GM23338 (cell line): ENCODE results near the gene EPC1. TPM values are rescaled to one million over a fixed set of nuclear protein-coding genes. Genes with fewer than 3 reads are reported as not detected.

Source experiments
- ATAC-seq: fragments of 200-7000 bp; cut with Tn5 transposase; 3 replicates; pipeline ENCODE4 v1.9.1; 2020
- DNase-seq: peaks from one replicate; pipeline ENCODE4 v3.0.0-alpha.2; 2015; ENCODE audit warnings: low spot score
- H2AFZ ChIP-seq: fragments of 200-600 bp; sonication (generic); 2 replicates; pipeline ENCODE4 v1.8.0; 2016; ENCODE audit warnings: antibody characterized with exemption, mild to moderate bottlenecking, moderate library complexity
- H3F3A ChIP-seq: fragments of 200-600 bp; sonication (generic); replicated peaks from 2 replicates; pipeline ENCODE4 v1.8.0; 2017; ENCODE audit warnings: antibody characterized with exemption, mixed run types, low read depth
- H3K27ac ChIP-seq: fragments of 200-600 bp; sonication (generic); 2 replicates; pipeline ENCODE4 v1.6.1; 2016; ENCODE audit warnings: low read depth
- H3K27me3 ChIP-seq: fragments of 200-600 bp; sonication (generic); 2 replicates; pipeline ENCODE4 v1.8.0; 2016; ENCODE audit warnings: mild to moderate bottlenecking, mixed run types, moderate library complexity; ENCODE audit not compliant: insufficient read depth
- H3K36me3 ChIP-seq: fragments of 200-600 bp; sonication (generic); 2 replicates; pipeline ENCODE4 v1.8.0; 2016; ENCODE audit warnings: mild to moderate bottlenecking; ENCODE audit not compliant: insufficient read depth
- H3K4me1 ChIP-seq: fragments of 200-600 bp; sonication (generic); 2 replicates; pipeline ENCODE4 v1.8.0; 2016; ENCODE audit warnings: mild to moderate bottlenecking, moderate library complexity; ENCODE audit not compliant: insufficient read depth
- H3K4me2 ChIP-seq: fragments of 200-600 bp; sonication (generic); 2 replicates; pipeline ENCODE4 v1.7.1; 2017; ENCODE audit warnings: mixed run types
- H3K4me3 ChIP-seq: fragments of 200-600 bp; sonication (generic); 2 replicates; pipeline ENCODE4 v1.6.1; 2016; ENCODE audit warnings: mixed run types
- H3K79me2 ChIP-seq: fragments of 200-600 bp; sonication (generic); replicated peaks from 2 replicates; pipeline ENCODE4 v1.8.0; 2017; ENCODE audit warnings: mild to moderate bottlenecking; ENCODE audit not compliant: insufficient read depth
- H3K9me2 ChIP-seq: fragments of 200-600 bp; sonication (generic); 2 replicates; pipeline ENCODE4 v1.8.0; 2017; ENCODE audit not compliant: insufficient read depth
- H4K20me1 ChIP-seq: fragments of 200-600 bp; sonication (generic); replicated peaks from 2 replicates; pipeline ENCODE4 v1.8.0; 2017; ENCODE audit warnings: mild to moderate bottlenecking; ENCODE audit not compliant: insufficient read depth
- H3K27ac Mint-ChIP-seq: 2 replicates; pipeline ENCODE4 v1.8.0; 2020; ENCODE audit warnings: inconsistent platforms, mild to moderate bottlenecking, moderate library complexity, mixed read lengths
- H3K27me3 Mint-ChIP-seq: 3 replicates; pipeline ENCODE4 v1.8.0; 2022; ENCODE audit warnings: low read depth, mild to moderate bottlenecking, moderate library complexity, mixed read lengths, inconsistent platforms; ENCODE audit not compliant: insufficient read depth, poor library complexity
- H3K36me3 Mint-ChIP-seq: 3 replicates; pipeline ENCODE4 v1.8.0; 2021; ENCODE audit warnings: low read depth, mild to moderate bottlenecking, inconsistent platforms, moderate library complexity, mixed read lengths
- H3K4me1 Mint-ChIP-seq: 3 replicates; pipeline ENCODE4 v1.8.0; 2020; ENCODE audit warnings: mild to moderate bottlenecking, inconsistent platforms, mixed read lengths
- H3K4me3 Mint-ChIP-seq: 3 replicates; pipeline ENCODE4 v1.8.0; 2021; ENCODE audit warnings: moderate library complexity, mild to moderate bottlenecking, inconsistent platforms, mixed read lengths
- H3K9me3 Mint-ChIP-seq: 3 replicates; pipeline ENCODE4 v1.8.0; 2020; ENCODE audit warnings: moderate library complexity, mild to moderate bottlenecking, inconsistent platforms, mixed read lengths
- CREB1 ChIP-seq: fragments of 250-450 bp; sonication (Bioruptor Pico); IDR thresholded peaks from 2 replicates; pipeline ENCODE4 v1.5.0; 2020; ENCODE audit warnings: low read depth, mild to moderate bottlenecking, moderate library complexity
- EZH2 ChIP-seq: fragments of 200-600 bp; sonication (generic); IDR thresholded peaks from one replicate; pipeline ENCODE4 v1.8.0; 2017; ENCODE audit warnings: antibody characterized with exemption, mild to moderate bottlenecking, low read depth; ENCODE audit not compliant: unreplicated experiment
- EZH2phosphoT487 ChIP-seq: fragments of 200-600 bp; sonication (generic); IDR thresholded peaks from one replicate; pipeline ENCODE4 v1.8.1; 2018; ENCODE audit warnings: antibody characterized with exemption; ENCODE audit not compliant: unreplicated experiment
- JUNB ChIP-seq: IDR thresholded peaks from one replicate; pipeline ENCODE4 v1.6.1; 2016; ENCODE audit warnings: antibody characterized with exemption; ENCODE audit not compliant: unreplicated experiment
- NANOG ChIP-seq: IDR thresholded peaks from 2 replicates; pipeline ENCODE4 v1.6.1; 2016; ENCODE audit warnings: antibody characterized with exemption, borderline replicate concordance
- POLR2AphosphoS5 ChIP-seq: IDR thresholded peaks from 2 replicates; pipeline ENCODE4 v1.6.1; 2016; ENCODE audit warnings: antibody characterized with exemption, low read depth
- REST ChIP-seq: IDR thresholded peaks from one replicate; pipeline ENCODE4 v1.6.1; 2018; ENCODE audit warnings: antibody characterized with exemption; ENCODE audit not compliant: unreplicated experiment
- STAT1 ChIP-seq: IDR thresholded peaks from one replicate; pipeline ENCODE4 v1.6.1; 2016; ENCODE audit warnings: antibody characterized with exemption; ENCODE audit not compliant: unreplicated experiment
- ZNF331 ChIP-seq: fragments of 250-450 bp; sonication (Bioruptor Pico); IDR thresholded peaks from 2 replicates; pipeline ENCODE4 v1.5.0; 2020; ENCODE audit warnings: low read depth, mild to moderate bottlenecking, moderate library complexity
- polyA plus RNA-seq: library from polyadenylated mRNA; unstranded; fragments of >200 nt; fragmentation: Nextera tagmentation; extraction: Ambion mirVana; gene quantifications from 2 replicates; pipeline ENCODE4 v1.2.1, GENCODE V29; 2016
- total RNA-seq: library from RNA; depleted of rRNA; stranded (reverse); fragments of >200 nt; shearing (Covaris generic); gene quantifications from 2 replicates; pipeline ENCODE4 v1.2.3, GENCODE V29; 2014
- TF ChIP-seq, protein P1 (sequence below), 2 experiments: fragments of 200-600 bp in 1 of 2; sonication (generic) in 1 of 2; conservative IDR thresholded peaks; 2 replicates each; pipeline versions ENCODE4 v1.5.1 to v1.6.1; 2016 to 2017; ENCODE audit warnings: antibody characterized with exemption in 2 of 2, low read depth in 2 of 2, mild to moderate bottlenecking in 2 of 2, moderate library complexity in 1 of 2
- TF ChIP-seq, protein P2 (sequence below): fragments of 250-450 bp; sonication (Bioruptor Pico); IDR thresholded peaks from 2 replicates; pipeline ENCODE4 v1.5.0; 2020; ENCODE audit warnings: mild to moderate bottlenecking, moderate library complexity

Gene EPC1
- total and polyA plus RNA-seq, 2 experiments from 2014 or later: 24.1 to 25.9 TPM

- Mint-ChIP-seq H3K9me3 (no peaks in the 10 kb centered on the region), H3K4me1 (peaks cover 68% of the 10 kb centered on the region), H3K27ac (peak overlapping the region; percentile 15; the same call in 1 of the 2 replicates), H3K4me3 (no peak overlapping the region), H3K27me3 (peaks cover 2% of the 10 kb centered on the region), H3K36me3 (peaks cover 7% of the 10 kb centered on the region; the same call in 2 of the 3 replicates)
- no peaks in the 10 kb centered on the region for H3K9me2 ChIP-seq
- DNase-seq (no peak), ATAC-seq (peak; percentile 45)
- H3K4me1 ChIP-seq: peaks cover 55% of the 10 kb centered on the region
- no peaks in the 10 kb centered on the region for H3K36me3 ChIP-seq
- no peaks in the 10 kb centered on the region for H3F3A ChIP-seq
- no peaks in the 10 kb centered on the region for H3K27me3 ChIP-seq
- peak overlapping the region; percentile 11; the same call in 1 of the 2 replicates for H3K27ac ChIP-seq
- peaks cover 31% of the 10 kb centered on the region for H4K20me1 ChIP-seq
- peaks cover 100% of the 10 kb centered on the region for H3K79me2 ChIP-seq
- no peak for TF ChIP-seq NANOG
- no peak for TF ChIP-seq REST
- TF ChIP-seq, protein P1, sequence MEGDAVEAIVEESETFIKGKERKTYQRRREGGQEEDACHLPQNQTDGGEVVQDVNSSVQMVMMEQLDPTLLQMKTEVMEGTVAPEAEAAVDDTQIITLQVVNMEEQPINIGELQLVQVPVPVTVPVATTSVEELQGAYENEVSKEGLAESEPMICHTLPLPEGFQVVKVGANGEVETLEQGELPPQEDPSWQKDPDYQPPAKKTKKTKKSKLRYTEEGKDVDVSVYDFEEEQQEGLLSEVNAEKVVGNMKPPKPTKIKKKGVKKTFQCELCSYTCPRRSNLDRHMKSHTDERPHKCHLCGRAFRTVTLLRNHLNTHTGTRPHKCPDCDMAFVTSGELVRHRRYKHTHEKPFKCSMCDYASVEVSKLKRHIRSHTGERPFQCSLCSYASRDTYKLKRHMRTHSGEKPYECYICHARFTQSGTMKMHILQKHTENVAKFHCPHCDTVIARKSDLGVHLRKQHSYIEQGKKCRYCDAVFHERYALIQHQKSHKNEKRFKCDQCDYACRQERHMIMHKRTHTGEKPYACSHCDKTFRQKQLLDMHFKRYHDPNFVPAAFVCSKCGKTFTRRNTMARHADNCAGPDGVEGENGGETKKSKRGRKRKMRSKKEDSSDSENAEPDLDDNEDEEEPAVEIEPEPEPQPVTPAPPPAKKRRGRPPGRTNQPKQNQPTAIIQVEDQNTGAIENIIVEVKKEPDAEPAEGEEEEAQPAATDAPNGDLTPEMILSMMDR (conservative IDR thresholded peaks at IDR 0.05; ENCODE audit: low read depth in 2 of 2): no peak
- TF ChIP-seq EZH2phosphoT487: no peak
- TF ChIP-seq EZH2: no peak
- TF ChIP-seq CREB1: no peak
- no peak for TF ChIP-seq STAT1
- TF ChIP-seq POLR2AphosphoS5: no peak
- TF ChIP-seq, protein P2, sequence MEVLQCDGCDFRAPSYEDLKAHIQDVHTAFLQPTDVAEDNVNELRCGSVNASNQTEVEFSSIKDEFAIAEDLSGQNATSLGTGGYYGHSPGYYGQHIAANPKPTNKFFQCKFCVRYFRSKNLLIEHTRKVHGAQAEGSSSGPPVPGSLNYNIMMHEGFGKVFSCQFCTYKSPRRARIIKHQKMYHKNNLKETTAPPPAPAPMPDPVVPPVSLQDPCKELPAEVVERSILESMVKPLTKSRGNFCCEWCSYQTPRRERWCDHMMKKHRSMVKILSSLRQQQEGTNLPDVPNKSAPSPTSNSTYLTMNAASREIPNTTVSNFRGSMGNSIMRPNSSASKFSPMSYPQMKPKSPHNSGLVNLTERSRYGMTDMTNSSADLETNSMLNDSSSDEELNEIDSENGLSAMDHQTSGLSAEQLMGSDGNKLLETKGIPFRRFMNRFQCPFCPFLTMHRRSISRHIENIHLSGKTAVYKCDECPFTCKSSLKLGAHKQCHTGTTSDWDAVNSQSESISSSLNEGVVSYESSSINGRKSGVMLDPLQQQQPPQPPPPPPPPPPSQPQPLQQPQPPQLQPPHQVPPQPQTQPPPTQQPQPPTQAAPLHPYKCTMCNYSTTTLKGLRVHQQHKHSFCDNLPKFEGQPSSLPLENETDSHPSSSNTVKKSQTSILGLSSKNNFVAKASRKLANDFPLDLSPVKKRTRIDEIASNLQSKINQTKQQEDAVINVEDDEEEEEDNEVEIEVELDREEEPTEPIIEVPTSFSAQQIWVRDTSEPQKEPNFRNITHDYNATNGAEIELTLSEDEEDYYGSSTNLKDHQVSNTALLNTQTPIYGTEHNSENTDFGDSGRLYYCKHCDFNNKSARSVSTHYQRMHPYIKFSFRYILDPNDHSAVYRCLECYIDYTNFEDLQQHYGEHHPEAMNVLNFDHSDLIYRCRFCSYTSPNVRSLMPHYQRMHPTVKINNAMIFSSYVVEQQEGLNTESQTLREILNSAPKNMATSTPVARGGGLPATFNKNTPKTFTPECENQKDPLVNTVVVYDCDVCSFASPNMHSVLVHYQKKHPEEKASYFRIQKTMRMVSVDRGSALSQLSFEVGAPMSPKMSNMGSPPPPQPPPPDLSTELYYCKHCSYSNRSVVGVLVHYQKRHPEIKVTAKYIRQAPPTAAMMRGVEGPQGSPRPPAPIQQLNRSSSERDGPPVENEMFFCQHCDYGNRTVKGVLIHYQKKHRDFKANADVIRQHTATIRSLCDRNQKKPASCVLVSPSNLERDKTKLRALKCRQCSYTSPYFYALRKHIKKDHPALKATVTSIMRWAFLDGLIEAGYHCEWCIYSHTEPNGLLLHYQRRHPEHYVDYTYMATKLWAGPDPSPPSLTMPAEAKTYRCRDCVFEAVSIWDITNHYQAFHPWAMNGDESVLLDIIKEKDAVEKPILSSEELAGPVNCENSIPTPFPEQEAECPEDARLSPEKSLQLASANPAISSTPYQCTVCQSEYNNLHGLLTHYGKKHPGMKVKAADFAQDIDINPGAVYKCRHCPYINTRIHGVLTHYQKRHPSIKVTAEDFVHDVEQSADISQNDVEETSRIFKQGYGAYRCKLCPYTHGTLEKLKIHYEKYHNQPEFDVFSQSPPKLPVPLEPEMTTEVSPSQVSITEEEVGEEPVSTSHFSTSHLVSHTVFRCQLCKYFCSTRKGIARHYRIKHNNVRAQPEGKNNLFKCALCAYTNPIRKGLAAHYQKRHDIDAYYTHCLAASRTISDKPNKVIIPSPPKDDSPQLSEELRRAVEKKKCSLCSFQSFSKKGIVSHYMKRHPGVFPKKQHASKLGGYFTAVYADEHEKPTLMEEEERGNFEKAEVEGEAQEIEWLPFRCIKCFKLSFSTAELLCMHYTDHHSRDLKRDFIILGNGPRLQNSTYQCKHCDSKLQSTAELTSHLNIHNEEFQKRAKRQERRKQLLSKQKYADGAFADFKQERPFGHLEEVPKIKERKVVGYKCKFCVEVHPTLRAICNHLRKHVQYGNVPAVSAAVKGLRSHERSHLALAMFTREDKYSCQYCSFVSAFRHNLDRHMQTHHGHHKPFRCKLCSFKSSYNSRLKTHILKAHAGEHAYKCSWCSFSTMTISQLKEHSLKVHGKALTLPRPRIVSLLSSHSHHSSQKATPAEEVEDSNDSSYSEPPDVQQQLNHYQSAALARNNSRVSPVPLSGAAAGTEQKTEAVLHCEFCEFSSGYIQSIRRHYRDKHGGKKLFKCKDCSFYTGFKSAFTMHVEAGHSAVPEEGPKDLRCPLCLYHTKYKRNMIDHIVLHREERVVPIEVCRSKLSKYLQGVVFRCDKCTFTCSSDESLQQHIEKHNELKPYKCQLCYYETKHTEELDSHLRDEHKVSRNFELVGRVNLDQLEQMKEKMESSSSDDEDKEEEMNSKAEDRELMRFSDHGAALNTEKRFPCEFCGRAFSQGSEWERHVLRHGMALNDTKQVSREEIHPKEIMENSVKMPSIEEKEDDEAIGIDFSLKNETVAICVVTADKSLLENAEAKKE (CRISPR knock-in tag): no peak
- no peak for TF ChIP-seq JUNB
- TF ChIP-seq ZNF331 (CRISPR knock-in tag): no peak
- H3K4me3 ChIP-seq: no peak overlapping the region
- no peak overlapping the region for H3K4me2 ChIP-seq
- no peak overlapping the region for H2AFZ ChIP-seq
Measured at GRCh38 chr10:32328499-32328898, 18.5 kb downstream of the EPC1 start.
